HG03097 (cell line): ENCODE data around the gene MDGA2.

ENCODE experiments used
- ATAC-seq: cut with Tn5 transposase; IDR thresholded peaks from one replicate; pipeline ENCODE4 v1.9.1; 2021; ENCODE audit not compliant: unreplicated experiment, low FRiP score

MDGA2 gene

GRCh38 chr14:47675466-47676314 is at the start of gene MDGA2:
MDGA2 (minus strand) TSS chr14:47675605.
- no peak for ATAC-seq

- no peak for ATAC-seq
Observed at GRCh38 chr14:47722929-47723693, 47.7 kb upstream of the MDGA2 start.

- ATAC-seq = no peak
Observed at GRCh38 chr14:47720281-47720680, 44.9 kb upstream of the MDGA2 start.

- no peak for ATAC-seq
Observed at GRCh38 chr14:47715330-47715729, 39.9 kb upstream of the MDGA2 start.

- no peak for ATAC-seq
Observed at GRCh38 chr14:47710581-47710980, 35.2 kb upstream of the MDGA2 start.

GRCh38 chr14:47705683-47706082 is 30.3 kb upstream of the MDGA2 start:
- no peak for ATAC-seq

- ATAC-seq = no peak
Observed at GRCh38 chr14:47691829-47692228, 16.4 kb upstream of the MDGA2 start.

GRCh38 chr14:47678993-47679392 is 3.6 kb upstream of the MDGA2 start:
- ATAC-seq = no peak

GRCh38 chr14:47678157-47678556 is 2.8 kb upstream of the MDGA2 start:
- no peak for ATAC-seq

- no peak for ATAC-seq
Observed at GRCh38 chr14:47676315-47676617, 861 bp upstream of the MDGA2 start.

GRCh38 chr14:47674543-47675465 is 601 bp downstream of the MDGA2 start:
- no peak for ATAC-seq

GRCh38 chr14:47674148-47674542 is 1.3 kb downstream of the MDGA2 start:
- ATAC-seq = no peak

- no peak for ATAC-seq
Observed at GRCh38 chr14:47665337-47666134, 9.9 kb downstream of the MDGA2 start.

GRCh38 chr14:47662466-47662865 is 12.9 kb downstream of the MDGA2 start:
- ATAC-seq = no peak

GRCh38 chr14:47660158-47660557 is 15.2 kb downstream of the MDGA2 start:
- ATAC-seq = no peak

- no peak for ATAC-seq
Observed at GRCh38 chr14:47658041-47658440, 17.4 kb downstream of the MDGA2 start.

GRCh38 chr14:47657143-47657542 is 18.3 kb downstream of the MDGA2 start:
- no peak for ATAC-seq

- no peak for ATAC-seq
Observed at GRCh38 chr14:47651337-47651736, 24.1 kb downstream of the MDGA2 start.

- no peak for ATAC-seq
Observed at GRCh38 chr14:47637753-47638152, 37.7 kb downstream of the MDGA2 start.
